GM12875 (cell line): ENCODE results near the gene KRTAP10-2.
"Not testable (repeated sequence)": the region's sequence is repeated elsewhere in the genome, so short reads cannot be mapped to it uniquely, and the experiment has no call there.

ENCODE experiments used
- H3K4me3 ChIP-seq: one replicate; pipeline ENCODE4 v1.5.1; 2011; ENCODE audit warnings: low read depth, low read length, control low read depth
- CTCF ChIP-seq: IDR thresholded peaks from 2 replicates; pipeline ENCODE4 v1.5.1; 2011; ENCODE audit warnings: low read depth, mild to moderate bottlenecking, control low read depth, inconsistent platforms, low read length, moderate library complexity, borderline replicate concordance; ENCODE audit not compliant: insufficient read depth

The KRTAP10-2 gene

DNA sequence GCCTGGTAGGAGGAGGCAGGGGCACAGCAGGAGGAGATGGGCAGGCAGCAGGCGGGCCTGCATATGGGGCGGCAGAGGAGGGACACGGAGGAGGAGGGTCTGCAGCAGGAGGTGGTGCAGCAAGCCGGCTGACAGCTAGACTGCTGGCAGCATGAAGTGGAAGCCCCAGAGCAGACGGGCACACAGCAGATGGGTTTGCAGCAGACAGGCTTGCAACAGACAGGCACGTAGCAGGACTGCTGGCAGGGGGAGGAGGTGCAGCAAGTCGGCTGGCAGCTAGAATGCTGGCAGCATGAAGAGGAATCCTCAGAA lies 28.5 kb upstream of the KRTAP10-2 start:
- TF ChIP-seq CTCF: no peak
- no peak overlapping the region for H3K4me3 ChIP-seq

DNA sequence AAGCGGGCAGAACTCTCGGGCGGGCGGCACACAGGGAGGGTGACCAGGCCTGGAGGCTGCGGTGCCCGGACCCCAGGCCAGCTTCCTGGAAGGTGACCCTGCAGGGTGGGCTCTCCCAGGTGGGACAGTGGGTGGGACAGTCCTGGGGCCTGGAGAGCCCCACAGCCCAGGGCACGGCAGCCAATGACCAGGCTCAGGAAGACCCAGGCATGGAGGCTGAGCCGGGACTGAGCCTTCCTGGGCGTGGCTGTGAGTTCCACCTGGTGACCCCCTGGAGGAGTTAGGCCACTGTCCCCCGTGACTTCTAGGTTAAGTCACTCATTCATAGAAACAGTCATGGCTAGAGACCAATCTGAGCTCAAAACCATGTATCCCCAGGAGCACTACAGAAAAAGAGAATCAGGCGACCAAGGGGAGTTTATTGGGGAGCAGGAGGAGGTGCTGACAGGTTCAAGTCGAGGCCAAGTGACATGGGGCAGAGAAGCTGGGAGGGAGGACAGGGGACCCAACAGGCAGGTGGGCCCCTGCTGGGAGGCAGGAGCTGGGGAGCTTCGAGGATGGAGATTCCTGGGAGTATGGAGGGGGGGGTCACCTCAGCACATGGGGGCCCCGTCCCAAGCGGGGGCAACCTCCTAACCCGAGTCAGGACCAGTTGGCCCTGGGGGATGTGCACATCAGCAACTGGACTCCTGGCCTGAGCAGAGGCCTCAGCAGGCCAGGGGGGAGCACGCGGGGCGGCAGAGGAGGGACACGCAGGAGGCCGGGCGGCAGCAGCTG lies 27.9 kb upstream of the KRTAP10-2 start:
- no peak overlapping the region for H3K4me3 ChIP-seq
- TF ChIP-seq CTCF: no peak

GRCh38 chr21:44578371-44579055 lies 27.2 kb upstream of the KRTAP10-2 start:
- TF ChIP-seq CTCF: no peak
- H3K4me3 ChIP-seq: no peak overlapping the region

- no peak for TF ChIP-seq CTCF
- H3K4me3 ChIP-seq: no peak overlapping the region
Measured at GRCh38 chr21:44576025-44576420, 24.7 kb upstream of the KRTAP10-2 start.

DNA sequence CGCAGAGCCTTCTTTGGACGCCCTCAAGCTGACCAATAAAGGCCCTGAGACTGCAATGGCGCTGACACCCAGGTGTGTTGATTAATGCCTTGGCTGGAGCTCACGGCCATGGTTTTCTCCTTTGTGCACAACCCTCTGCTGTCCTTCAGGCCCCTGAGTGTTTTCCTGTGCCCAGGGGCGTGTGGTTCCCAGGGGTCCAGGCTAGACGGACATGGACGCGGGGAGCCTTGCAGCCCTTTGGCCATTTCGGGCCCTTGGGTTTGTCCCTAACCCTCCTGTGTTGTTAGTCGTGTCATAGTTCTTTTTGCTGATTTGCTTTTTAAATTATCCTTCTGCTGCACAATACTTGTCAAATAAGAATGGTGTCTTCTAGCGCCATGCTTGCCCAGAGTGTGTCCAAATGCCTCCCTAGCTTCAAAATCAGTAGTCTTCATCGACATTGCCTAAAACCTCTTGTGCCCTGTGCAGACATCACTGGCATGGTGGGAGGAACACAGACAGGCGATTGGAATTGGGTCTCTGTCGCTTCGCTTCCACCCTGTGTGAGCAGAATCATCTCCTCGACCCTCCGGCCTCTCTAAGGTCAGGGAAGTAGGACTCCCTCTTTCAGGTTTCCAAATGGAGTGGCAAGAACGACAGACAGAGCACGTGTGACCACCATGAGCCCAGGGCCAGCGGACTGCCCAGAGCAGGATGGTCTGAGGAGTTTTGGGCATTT lies 24.2 kb upstream of the KRTAP10-2 start:
- no peak overlapping the region for H3K4me3 ChIP-seq
- TF ChIP-seq CTCF: no peak

DNA sequence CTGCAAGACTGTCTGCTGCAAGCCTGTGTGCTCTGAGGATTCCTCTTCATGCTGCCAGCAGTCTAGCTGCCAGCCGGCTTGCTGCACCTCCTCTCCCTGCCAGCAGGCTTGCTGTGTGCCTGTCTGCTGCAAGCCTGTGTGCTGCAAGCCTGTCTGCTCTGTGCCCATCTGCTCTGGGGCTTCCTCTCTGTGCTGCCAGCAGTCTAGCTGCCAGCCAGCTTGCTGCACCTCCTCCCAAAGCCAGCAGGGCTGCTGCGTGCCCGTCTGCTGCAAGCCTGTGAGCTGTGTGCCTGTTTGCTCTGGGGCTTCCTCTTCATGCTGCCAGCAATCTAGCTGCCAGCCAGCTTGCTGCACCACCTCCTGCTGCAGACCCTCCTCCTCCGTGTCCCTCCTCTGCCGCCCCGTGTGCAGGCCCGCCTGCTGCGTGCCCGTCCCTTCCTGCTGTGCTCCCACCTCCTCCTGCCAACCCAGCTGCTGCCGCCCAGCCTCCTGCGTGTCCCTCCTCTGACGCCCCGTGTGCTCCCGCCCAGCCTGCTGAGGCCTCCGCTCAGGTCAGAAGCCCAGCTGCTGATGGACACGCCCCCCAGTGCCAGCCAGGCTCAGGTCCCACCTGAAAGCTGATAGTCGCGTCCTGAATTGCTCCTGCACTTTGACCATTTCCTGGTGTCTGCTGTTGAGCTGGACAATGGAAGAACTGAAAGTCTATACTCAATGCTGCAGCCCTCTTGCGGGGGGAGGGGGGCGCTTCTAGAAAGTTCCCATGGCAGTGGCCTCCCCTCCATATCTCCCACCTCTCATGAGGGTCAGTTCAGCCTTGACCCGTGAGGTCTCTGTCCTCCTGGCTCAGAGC lies 23.4 kb upstream of the KRTAP10-2 start:
- TF ChIP-seq CTCF: 0 out of 2 replicates have a peak, but pooled peaks have one; percentile 6
- no peak overlapping the region for H3K4me3 ChIP-seq

DNA sequence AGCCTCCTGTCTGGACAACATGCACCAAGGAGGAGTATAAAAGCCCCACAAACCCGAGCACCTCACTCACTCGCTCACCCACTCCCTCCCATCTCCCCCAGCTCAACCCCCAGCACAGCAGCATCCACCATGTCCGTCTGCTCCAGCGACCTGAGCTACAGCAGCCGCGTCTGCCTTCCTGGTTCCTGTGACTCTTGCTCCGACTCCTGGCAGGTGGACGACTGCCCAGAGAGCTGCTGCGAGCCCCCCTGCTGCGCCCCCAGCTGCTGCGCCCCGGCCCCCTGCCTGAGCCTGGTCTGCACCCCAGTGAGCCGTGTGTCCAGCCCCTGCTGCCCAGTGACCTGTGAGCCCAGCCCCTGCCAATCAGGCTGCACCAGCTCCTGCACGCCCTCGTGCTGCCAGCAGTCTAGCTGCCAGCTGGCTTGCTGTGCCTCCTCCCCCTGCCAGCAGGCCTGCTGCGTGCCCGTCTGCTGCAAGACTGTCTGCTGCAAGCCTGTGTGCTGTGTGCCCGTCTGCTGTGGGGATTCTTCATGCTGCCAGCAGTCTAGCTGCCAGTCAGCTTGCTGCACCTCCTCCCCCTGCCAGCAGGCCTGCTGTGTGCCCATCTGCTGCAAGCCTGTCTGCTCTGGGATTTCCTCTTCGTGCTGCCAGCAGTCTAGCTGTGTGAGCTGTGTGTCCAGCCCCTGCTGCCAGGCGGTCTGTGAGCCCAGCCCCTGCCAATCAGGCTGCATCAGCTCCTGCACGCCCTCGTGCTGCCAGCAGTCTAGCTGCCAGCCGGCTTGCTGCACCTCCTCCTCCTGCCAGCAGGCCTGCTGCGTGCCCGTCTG lies 22.5 kb upstream of the KRTAP10-2 start, which contains the start of gene KRTAP10-4:
KRTAP10-4 (plus strand) TSS at position 100 of the 827 bp plus-strand sequence; CDS start at position 130, 30 bp downstream.
- not testable (repeated sequence) for H3K4me3 ChIP-seq
